D721Med (cell line): Measurements from ENCODE around the gene DEPDC1B.
"Not testable (repeated sequence)": the region's sequence is repeated elsewhere in the genome, so short reads cannot be mapped to it uniquely, and the experiment has no call there.

Experiments
- DNase-seq: peaks from one replicate; pipeline ENCODE4 v3.0.0; 2011; ENCODE audit warnings: low spot score; ENCODE audit not compliant: insufficient read length
- FAIRE-seq: peaks from 2 replicates; lab custom pipeline; 2011; peaks lifted over from hg19 to GRCh38; lab: Jason Lieb, UNC
- TF ChIP-seq, protein P1 (sequence below): IDR thresholded peaks from 2 replicates; pipeline ENCODE4 v1.5.1; 2012; ENCODE audit warnings: mild to moderate bottlenecking, control low read depth; ENCODE audit not compliant: insufficient read depth; ENCODE audit errors: missing control alignments

Gene DEPDC1B

DNA sequence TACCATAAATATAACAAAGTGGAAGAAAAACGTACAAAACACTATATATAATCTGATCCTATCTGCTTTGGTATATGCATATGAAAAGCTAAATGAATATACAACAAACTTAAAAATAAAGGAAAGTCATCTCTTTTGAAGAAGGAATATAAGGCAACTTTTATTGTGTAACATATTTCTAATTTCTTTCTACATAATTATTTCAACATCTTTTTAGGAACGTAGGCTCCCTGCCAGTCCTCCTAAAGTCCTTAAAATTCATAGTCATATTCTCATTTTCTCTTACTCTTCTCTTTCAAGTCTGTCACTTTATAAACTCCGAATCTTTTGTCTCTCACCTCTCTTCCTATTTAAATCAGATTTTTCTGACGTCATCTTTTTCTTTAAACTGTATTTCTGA, 9.6 kb downstream of the DEPDC1B start:
- no peak for DNase-seq
- no peak for FAIRE-seq
- TF ChIP-seq, protein P1, sequence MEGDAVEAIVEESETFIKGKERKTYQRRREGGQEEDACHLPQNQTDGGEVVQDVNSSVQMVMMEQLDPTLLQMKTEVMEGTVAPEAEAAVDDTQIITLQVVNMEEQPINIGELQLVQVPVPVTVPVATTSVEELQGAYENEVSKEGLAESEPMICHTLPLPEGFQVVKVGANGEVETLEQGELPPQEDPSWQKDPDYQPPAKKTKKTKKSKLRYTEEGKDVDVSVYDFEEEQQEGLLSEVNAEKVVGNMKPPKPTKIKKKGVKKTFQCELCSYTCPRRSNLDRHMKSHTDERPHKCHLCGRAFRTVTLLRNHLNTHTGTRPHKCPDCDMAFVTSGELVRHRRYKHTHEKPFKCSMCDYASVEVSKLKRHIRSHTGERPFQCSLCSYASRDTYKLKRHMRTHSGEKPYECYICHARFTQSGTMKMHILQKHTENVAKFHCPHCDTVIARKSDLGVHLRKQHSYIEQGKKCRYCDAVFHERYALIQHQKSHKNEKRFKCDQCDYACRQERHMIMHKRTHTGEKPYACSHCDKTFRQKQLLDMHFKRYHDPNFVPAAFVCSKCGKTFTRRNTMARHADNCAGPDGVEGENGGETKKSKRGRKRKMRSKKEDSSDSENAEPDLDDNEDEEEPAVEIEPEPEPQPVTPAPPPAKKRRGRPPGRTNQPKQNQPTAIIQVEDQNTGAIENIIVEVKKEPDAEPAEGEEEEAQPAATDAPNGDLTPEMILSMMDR = no peak

DNA sequence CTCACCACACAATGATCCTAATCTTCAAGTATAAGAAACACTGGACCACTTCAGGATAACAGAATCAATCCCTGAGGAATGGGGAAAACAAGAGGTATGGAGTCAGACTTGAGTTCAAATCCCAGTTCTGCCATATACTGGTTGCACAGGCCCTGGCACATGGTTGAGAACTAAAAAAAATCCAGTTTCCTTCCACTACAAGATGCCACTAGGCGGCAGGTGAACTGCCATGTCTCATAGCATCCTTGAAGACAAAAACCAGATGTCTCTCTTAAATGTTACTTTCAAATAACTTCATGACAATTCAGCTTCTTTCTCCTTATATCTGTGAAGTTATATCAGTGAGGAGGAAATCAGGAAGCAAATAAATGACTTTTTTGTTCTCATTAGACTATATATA, 11.0 kb downstream of the DEPDC1B start:
- no peak for DNase-seq
- TF ChIP-seq, protein P1 = no peak
- FAIRE-seq = no peak

DNA sequence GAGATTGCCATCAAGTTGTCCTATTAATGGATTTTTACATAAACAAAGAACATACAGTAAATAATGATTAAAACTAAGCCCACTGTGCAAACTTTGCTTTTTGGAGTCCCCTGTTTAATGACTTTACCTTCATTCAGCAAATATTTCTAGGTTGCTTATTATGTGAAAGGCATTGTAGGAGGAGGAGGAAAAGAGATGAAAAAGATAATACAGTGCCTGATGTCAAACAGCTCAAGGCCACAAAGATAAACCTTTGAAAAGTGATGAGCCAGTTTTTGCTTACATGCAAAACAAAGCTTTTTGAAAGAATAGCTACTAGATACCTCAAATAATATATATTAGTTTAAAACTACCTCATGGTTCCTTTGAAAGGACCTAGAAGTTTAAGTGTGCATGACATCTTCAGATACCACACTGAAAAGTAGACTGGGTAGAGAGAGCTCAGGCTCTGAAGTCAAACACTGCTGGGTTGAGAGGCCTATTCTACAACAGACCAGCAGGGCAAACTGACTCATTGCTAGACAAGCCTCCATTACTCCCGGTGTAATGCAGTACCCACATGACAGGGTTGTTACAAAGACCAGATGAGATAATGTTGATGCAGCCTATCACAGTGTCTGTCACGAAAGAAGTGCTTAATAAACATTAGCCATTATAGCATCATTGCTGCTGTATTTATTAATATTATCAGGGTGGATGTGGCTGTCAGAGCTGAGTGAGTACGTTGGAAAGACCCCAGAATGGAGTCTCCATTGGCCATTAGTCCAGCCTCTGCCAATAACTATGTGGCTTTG, 11.8 kb downstream of the DEPDC1B start:
- DNase-seq (no peak), FAIRE-seq (no peak)
- TF ChIP-seq, protein P1 = no peak

DNA sequence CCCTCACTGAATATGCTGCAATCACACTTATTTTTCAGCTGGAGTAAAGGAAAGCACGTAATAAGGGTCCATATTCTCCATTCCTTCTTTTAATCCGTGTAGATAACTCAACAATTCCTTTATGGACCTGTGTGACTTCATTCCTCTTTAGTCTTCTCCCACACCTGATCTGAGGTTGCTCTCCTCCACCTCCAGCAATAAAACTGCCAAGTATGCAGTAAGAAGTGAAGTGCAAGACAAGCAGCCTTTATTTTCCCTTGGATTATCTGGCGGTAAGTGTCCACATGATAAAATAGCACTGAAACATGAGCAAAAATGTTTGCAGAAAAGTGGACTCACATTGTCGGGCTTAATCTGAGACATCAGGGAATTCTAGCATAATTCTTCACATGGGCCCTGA, 13.8 kb downstream of the DEPDC1B start:
- DNase-seq = no peak
- FAIRE-seq = no peak
- TF ChIP-seq, protein P1 = no peak

DNA sequence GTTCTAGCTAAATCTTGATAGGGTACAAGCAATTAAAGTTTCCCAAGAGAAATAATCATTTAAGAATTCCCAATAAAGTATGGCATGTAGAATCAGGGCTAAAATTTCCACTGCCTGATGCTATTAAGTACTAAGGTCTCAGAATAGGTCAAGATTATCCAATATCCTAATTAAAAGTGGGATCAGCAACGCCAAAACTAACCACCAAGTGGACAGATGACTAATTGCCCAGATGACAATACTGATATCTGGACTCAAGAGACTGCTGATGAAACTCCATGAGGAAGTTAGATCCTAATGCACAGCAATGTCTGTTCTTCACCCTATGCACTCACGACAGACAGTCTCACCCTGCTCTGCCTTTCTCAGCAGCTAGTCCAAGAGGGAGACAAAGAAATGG, 14.3 kb downstream of the DEPDC1B start:
- no peak for DNase-seq
- TF ChIP-seq, protein P1 = no peak
- no peak for FAIRE-seq

DNA sequence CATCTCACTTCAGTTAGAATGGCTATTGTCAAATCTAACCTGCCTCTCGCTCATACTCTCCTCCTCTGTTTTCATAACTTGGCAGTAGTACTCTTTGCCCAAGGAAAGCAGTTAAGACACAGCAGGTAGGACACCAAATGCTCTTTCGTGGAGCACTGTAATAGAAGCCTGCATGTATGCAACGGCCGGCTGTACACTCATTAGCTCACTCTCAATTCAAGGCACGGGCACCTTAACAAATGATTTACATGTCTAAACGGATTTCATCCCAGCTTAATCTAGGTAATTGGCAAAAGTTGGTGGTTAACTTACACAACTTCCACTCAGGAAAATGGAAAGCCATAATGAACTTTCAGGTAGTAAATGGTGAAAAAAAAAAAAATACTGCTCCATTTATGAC, 14.9 kb downstream of the DEPDC1B start:
- no peak for FAIRE-seq
- no peak for DNase-seq
- TF ChIP-seq, protein P1 = no peak

DNA sequence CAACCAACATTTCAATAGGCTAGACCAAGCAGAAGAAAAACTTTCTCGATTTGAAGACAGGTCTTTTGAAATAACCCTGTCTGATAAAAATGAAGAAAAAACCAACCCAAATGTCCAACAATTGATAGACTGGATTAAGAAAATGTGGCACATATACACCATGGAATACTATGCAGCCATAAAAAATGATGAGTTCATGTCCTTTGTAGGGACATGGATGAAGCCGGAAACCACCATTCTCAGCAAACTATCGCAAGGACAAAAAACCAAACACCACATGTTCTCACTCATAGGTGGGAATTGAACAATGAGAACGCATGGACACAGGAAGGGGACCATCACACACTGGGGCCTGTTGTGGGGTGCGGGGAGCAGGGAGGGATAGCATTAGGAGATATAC, 18.0 kb downstream of the DEPDC1B start:
- not testable (repeated sequence) for FAIRE-seq, DNase-seq
